ENCODE measurements around the gene MND1.

Gene MND1

DNA sequence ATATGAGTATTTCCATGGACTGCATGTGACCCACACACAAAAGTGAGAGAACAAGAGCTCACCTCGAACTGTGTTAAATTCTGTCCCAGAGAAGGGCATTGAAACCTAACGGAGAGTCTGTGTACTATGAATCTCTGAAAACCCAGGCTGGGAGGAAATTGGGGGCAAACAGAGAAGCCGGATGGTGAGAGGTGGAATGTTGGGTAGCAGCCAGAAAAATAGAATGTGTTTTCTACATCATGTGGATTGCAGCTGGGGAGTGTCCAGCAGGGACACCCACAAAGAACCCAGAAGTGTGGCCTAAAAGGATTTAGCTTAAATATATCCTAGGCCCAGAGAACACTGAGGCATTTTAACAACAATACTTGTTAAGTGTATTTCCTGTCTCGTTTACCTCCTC lies 38.6 kb downstream of the MND1 start:
- H3K36me3 ChIP-seq (ENCODE audit: control insufficient read depth, low read depth, low read length), result no peaks in the 10 kb centered on the region
- H3K9me3 ChIP-seq (ENCODE audit: control insufficient read depth, low read depth, low read length), result no peaks in the 10 kb centered on the region
- H3K27me3 ChIP-seq (ENCODE audit: control insufficient read depth, insufficient read depth, low read length), result no peaks in the 10 kb centered on the region
- H3K4me3 ChIP-seq (ENCODE audit: low read length), result no peak overlapping the region
- H3K27ac ChIP-seq (ENCODE audit: low read length), result no peak overlapping the region
- H3K9ac ChIP-seq (ENCODE audit: low read length), result no peak overlapping the region
- H3K4me1 ChIP-seq (ENCODE audit: control insufficient read depth, low read depth, low read length), result no peaks in the 10 kb centered on the region

GRCh38 chr4:153384160-153384559 lies 39.7 kb downstream of the MND1 start:
- Histone ChIP-seq H3K4me1 (ENCODE audit: control insufficient read depth, low read depth, low read length) (no peaks in the 10 kb centered on the region), H3K27ac (ENCODE audit: low read length) (no peak overlapping the region), H3K36me3 (ENCODE audit: control insufficient read depth, low read depth, low read length) (no peaks in the 10 kb centered on the region), H3K9ac (ENCODE audit: low read length) (no peak overlapping the region), H3K27me3 (ENCODE audit: control insufficient read depth, insufficient read depth, low read length) (no peaks in the 10 kb centered on the region), H3K9me3 (ENCODE audit: control insufficient read depth, low read depth, low read length) (no peaks in the 10 kb centered on the region), H3K4me3 (ENCODE audit: low read length) (no peak overlapping the region)

DNA sequence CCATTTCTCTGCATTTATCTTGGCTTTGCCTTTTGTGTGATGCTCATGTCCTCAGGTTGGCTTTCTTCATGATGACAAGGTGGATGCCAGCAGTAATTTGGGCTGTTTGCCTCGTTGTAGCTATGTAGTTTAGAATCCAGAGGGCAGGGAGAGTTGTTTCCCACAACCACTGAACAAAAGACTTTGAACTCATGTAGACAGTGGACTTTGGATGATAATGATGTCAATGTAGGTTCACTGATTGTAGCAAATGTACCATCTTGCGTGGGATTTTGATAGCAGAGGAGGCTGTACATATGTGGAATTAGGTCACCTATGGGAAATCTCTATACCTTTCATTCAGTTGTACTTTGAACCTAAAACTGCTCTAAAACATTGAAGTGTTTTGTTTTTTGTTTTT lies 41.3 kb downstream of the MND1 start:
- Histone ChIP-seq H3K9me3 (ENCODE audit: control insufficient read depth, low read depth, low read length) (no peaks in the 10 kb centered on the region), H3K9ac (ENCODE audit: low read length) (no peak overlapping the region), H3K4me3 (ENCODE audit: low read length) (no peak overlapping the region), H3K36me3 (ENCODE audit: control insufficient read depth, low read depth, low read length) (no peaks in the 10 kb centered on the region), H3K4me1 (ENCODE audit: control insufficient read depth, low read depth, low read length) (no peaks in the 10 kb centered on the region), H3K27me3 (ENCODE audit: control insufficient read depth, insufficient read depth, low read length) (no peaks in the 10 kb centered on the region), H3K27ac (ENCODE audit: low read length) (no peak overlapping the region)

GRCh38 chr4:153387981-153388380 lies 43.5 kb downstream of the MND1 start:
- H3K36me3 ChIP-seq (ENCODE audit: control insufficient read depth, low read depth, low read length), result no peaks in the 10 kb centered on the region
- H3K9me3 ChIP-seq (ENCODE audit: control insufficient read depth, low read depth, low read length), result no peaks in the 10 kb centered on the region
- H3K27ac ChIP-seq (ENCODE audit: low read length), result no peak overlapping the region
- H3K9ac ChIP-seq (ENCODE audit: low read length), result no peak overlapping the region
- H3K4me1 ChIP-seq (ENCODE audit: control insufficient read depth, low read depth, low read length), result no peaks in the 10 kb centered on the region
- H3K4me3 ChIP-seq (ENCODE audit: low read length), result no peak overlapping the region
- no peaks in the 10 kb centered on the region for H3K27me3 ChIP-seq (ENCODE audit: control insufficient read depth, insufficient read depth, low read length)

GRCh38 chr4:153393397-153393796 lies 48.9 kb downstream of the MND1 start:
- no peak overlapping the region for H3K4me3 ChIP-seq (ENCODE audit: low read length)
- no peaks in the 10 kb centered on the region for H3K9me3 ChIP-seq (ENCODE audit: control insufficient read depth, low read depth, low read length)
- H3K27me3 ChIP-seq (ENCODE audit: control insufficient read depth, insufficient read depth, low read length), result no peaks in the 10 kb centered on the region
- H3K36me3 ChIP-seq (ENCODE audit: control insufficient read depth, low read depth, low read length), result peaks cover 10% of the 10 kb centered on the region
- no peak overlapping the region for H3K9ac ChIP-seq (ENCODE audit: low read length)
- H3K27ac ChIP-seq (ENCODE audit: low read length), result no peak overlapping the region
- H3K4me1 ChIP-seq (ENCODE audit: control insufficient read depth, low read depth, low read length), result no peaks in the 10 kb centered on the region

GRCh38 chr4:153394945-153395344 lies 50.5 kb downstream of the MND1 start:
- Histone ChIP-seq H3K9ac (ENCODE audit: low read length) (no peak overlapping the region), H3K4me3 (ENCODE audit: low read length) (no peak overlapping the region), H3K27ac (ENCODE audit: low read length) (no peak overlapping the region), H3K9me3 (ENCODE audit: control insufficient read depth, low read depth, low read length) (no peaks in the 10 kb centered on the region), H3K36me3 (ENCODE audit: control insufficient read depth, low read depth, low read length) (peaks cover 10% of the 10 kb centered on the region), H3K4me1 (ENCODE audit: control insufficient read depth, low read depth, low read length) (no peaks in the 10 kb centered on the region), H3K27me3 (ENCODE audit: control insufficient read depth, insufficient read depth, low read length) (no peaks in the 10 kb centered on the region)

DNA sequence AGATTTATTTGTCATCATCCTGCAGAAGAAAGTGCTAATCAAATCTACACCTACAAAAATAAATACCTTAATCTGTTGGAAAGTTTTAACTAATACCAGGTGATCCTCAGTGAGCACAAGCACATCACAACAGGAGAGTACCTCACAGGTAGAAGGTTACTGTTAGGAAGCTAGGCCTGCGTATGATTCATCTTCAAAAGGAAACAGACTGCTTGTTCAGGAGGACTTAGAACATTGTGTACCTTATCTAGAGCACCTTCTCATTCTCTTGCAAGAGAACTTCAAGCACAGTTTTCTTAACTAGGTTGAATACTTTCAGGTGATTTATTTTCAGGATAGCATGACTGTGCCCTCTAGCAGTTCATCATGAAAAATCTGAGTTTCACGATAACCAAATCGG lies 54.2 kb downstream of the MND1 start:
- Histone ChIP-seq H3K4me3 (ENCODE audit: low read length) (no peak overlapping the region), H3K27ac (ENCODE audit: low read length) (no peak overlapping the region), H3K9ac (ENCODE audit: low read length) (no peak overlapping the region), H3K27me3 (ENCODE audit: control insufficient read depth, insufficient read depth, low read length) (no peaks in the 10 kb centered on the region), H3K36me3 (ENCODE audit: control insufficient read depth, low read depth, low read length) (peaks cover 10% of the 10 kb centered on the region), H3K4me1 (ENCODE audit: control insufficient read depth, low read depth, low read length) (no peaks in the 10 kb centered on the region), H3K9me3 (ENCODE audit: control insufficient read depth, low read depth, low read length) (no peaks in the 10 kb centered on the region)

DNA sequence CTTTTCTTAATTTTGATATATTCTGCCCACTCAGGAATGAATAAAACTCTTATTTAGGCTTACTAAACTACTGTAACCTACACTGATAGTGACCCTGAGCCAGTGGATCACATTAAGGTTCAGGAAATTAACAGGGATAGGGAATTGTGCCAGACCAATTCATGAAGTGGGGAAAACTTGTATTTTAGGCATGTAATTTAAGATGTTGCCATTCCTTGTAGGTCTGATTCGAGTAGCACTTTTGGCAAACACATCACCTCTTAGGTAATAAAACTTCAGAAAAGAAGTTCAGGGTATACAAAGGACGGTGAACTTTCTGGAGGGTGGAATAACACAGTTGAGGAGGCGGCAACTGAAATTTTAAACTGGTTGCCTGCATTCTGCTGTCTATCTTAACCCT lies 54.9 kb downstream of the MND1 start:
- Histone ChIP-seq H3K9ac (ENCODE audit: low read length) (no peak overlapping the region), H3K9me3 (ENCODE audit: control insufficient read depth, low read depth, low read length) (no peaks in the 10 kb centered on the region), H3K27me3 (ENCODE audit: control insufficient read depth, insufficient read depth, low read length) (no peaks in the 10 kb centered on the region), H3K4me3 (ENCODE audit: low read length) (no peak overlapping the region), H3K36me3 (ENCODE audit: control insufficient read depth, low read depth, low read length) (peaks cover 10% of the 10 kb centered on the region), H3K4me1 (ENCODE audit: control insufficient read depth, low read depth, low read length) (no peaks in the 10 kb centered on the region), H3K27ac (ENCODE audit: low read length) (no peak overlapping the region)

DNA sequence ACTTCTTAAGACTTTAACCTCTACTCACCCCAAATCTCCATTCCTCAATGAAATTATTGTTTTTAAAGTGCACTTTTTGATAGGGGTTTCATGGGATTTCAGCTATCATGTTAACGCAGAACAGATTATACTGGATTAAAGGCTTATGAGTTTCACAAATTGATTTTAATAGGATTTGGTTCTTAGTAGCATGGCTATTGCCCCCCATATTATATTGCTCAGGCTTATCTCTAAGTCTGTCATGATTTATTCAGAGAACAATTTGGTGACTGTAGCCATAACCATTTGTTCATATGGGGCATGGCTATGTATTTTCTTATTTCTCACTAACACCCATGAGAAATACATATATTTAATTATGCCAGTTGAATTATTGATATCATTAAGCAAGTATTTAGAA lies 57.0 kb downstream of the MND1 start:
- peaks cover 3% of the 10 kb centered on the region for H3K9me3 ChIP-seq (ENCODE audit: control insufficient read depth, low read depth, low read length)
- H3K27me3 ChIP-seq (ENCODE audit: control insufficient read depth, insufficient read depth, low read length), result no peaks in the 10 kb centered on the region
- no peak overlapping the region for H3K4me3 ChIP-seq (ENCODE audit: low read length)
- H3K36me3 ChIP-seq (ENCODE audit: control insufficient read depth, low read depth, low read length), result peaks cover 6% of the 10 kb centered on the region
- H3K9ac ChIP-seq (ENCODE audit: low read length), result no peak overlapping the region
- H3K4me1 ChIP-seq (ENCODE audit: control insufficient read depth, low read depth, low read length), result no peaks in the 10 kb centered on the region
- no peak overlapping the region for H3K27ac ChIP-seq (ENCODE audit: low read length)

GRCh38 chr4:153402366-153402765 lies 57.9 kb downstream of the MND1 start:
- Histone ChIP-seq H3K4me3 (ENCODE audit: low read length) (no peak overlapping the region), H3K9ac (ENCODE audit: low read length) (no peak overlapping the region), H3K27ac (ENCODE audit: low read length) (no peak overlapping the region), H3K36me3 (ENCODE audit: control insufficient read depth, low read depth, low read length) (peaks cover 4% of the 10 kb centered on the region), H3K4me1 (ENCODE audit: control insufficient read depth, low read depth, low read length) (no peaks in the 10 kb centered on the region), H3K27me3 (ENCODE audit: control insufficient read depth, insufficient read depth, low read length) (no peaks in the 10 kb centered on the region), H3K9me3 (ENCODE audit: control insufficient read depth, low read depth, low read length) (peaks cover 3% of the 10 kb centered on the region)

DNA sequence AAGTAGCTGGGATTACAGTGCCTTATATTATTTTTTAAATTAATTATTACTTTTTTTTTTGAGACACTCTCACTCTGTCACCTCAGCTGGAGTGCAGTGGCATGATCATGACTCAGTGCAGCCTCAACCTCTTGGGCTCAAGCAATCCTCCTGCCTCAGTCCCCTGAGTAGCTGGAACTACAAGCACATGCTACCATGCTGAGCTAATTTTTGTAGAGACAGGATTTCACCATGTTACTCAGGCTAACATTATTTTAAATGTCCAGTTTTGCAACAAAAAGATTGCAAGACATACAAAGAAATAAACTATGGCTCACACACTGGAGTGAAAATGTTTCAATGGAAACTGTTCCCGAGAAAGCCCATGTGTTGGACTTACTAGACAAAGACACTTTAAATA lies 59.2 kb downstream of the MND1 start:
- Histone ChIP-seq H3K27me3 (ENCODE audit: control insufficient read depth, insufficient read depth, low read length) (no peaks in the 10 kb centered on the region), H3K27ac (ENCODE audit: low read length) (no peak overlapping the region), H3K4me1 (ENCODE audit: control insufficient read depth, low read depth, low read length) (no peaks in the 10 kb centered on the region), H3K4me3 (ENCODE audit: low read length) (no peak overlapping the region), H3K9ac (ENCODE audit: low read length) (no peak overlapping the region), H3K9me3 (ENCODE audit: control insufficient read depth, low read depth, low read length) (peaks cover 3% of the 10 kb centered on the region), H3K36me3 (ENCODE audit: control insufficient read depth, low read depth, low read length) (no peaks in the 10 kb centered on the region)

- Histone ChIP-seq H3K9ac (ENCODE audit: low read length) (no peak overlapping the region), H3K36me3 (ENCODE audit: control insufficient read depth, low read depth, low read length) (no peaks in the 10 kb centered on the region)
Measured at GRCh38 chr4:153407906-153408305, 63.4 kb downstream of the MND1 start.

More at GRCh38 chr4:153407906-153408305, 63.4 kb downstream of the MND1 start:
- Histone ChIP-seq H3K9me3 (ENCODE audit: control insufficient read depth, low read depth, low read length) (peaks cover 3% of the 10 kb centered on the region), H3K4me1 (ENCODE audit: control insufficient read depth, low read depth, low read length) (no peaks in the 10 kb centered on the region), H3K27ac (ENCODE audit: low read length) (no peak overlapping the region), H3K27me3 (ENCODE audit: control insufficient read depth, insufficient read depth, low read length) (no peaks in the 10 kb centered on the region), H3K4me3 (ENCODE audit: low read length) (no peak overlapping the region)
